PC-9 (cell line): Measurements from ENCODE around the gene RAG1. TPM values are rescaled to one million over a fixed set of nuclear protein-coding genes. Genes with fewer than 3 reads are reported as not detected.

Experiments
- BruUV-seq: library from RNA; stranded (reverse); fragments of 400-500 nt; replicated peaks from 2 replicates; lab custom pipeline; 2021; lab: Mats Ljungman, UMichigan
- CTCF ChIA-PET: fragments of 300-600 bp; sonication (Branson Sonifier 250); formaldehyde crosslinking; loops from one replicate; lab custom pipeline; 2022; ENCODE audit warnings: antibody characterized with exemption; lab: Charles Lee
- POLR2A ChIA-PET: fragments of 300-600 bp; sonication (Branson Sonifier 250); formaldehyde crosslinking; loops from one replicate; lab custom pipeline; 2022; ENCODE audit warnings: antibody characterized with exemption; ENCODE audit not compliant: unreplicated experiment; lab: Charles Lee
- DNase-seq, 2 experiments: peaks; one replicate each; pipeline versions ENCODE4 v3.0.0 to v3.0.0-alpha.2; 2015 to 2022; ENCODE audit warnings: mixed read lengths in 1 of 2
- H2AFZ ChIP-seq: fragments of 200-600 bp; sonication (generic); 2 replicates; pipeline ENCODE4 v1.8.1; 2017; ENCODE audit warnings: antibody characterized with exemption
- H3F3A ChIP-seq: fragments of 200-600 bp; sonication (generic); 2 replicates; pipeline ENCODE4 v1.8.1; 2017; ENCODE audit warnings: antibody characterized with exemption, mild to moderate bottlenecking, low read depth; ENCODE audit not compliant: insufficient read depth
- H3K27ac ChIP-seq: fragments of 200-600 bp; sonication (generic); 2 replicates; pipeline ENCODE4 v1.6.1; 2016; ENCODE audit warnings: mixed run types
- H3K27me3 ChIP-seq: fragments of 200-600 bp; sonication (generic); 2 replicates; pipeline ENCODE4 v1.6.1; 2016; ENCODE audit warnings: low read depth, mixed run types; ENCODE audit not compliant: insufficient read depth
- H3K36me3 ChIP-seq: fragments of 200-600 bp; sonication (generic); 2 replicates; pipeline ENCODE4 v1.6.1; 2016; ENCODE audit warnings: low read depth, mixed run types
- H3K4me1 ChIP-seq: fragments of 200-600 bp; sonication (generic); replicated peaks from 2 replicates; pipeline ENCODE4 v1.6.1; 2016; ENCODE audit warnings: mixed run types; ENCODE audit not compliant: insufficient read depth
- H3K4me2 ChIP-seq: fragments of 200-600 bp; sonication (generic); 2 replicates; pipeline ENCODE4 v1.6.1; 2017; ENCODE audit warnings: mixed run types
- H3K4me3 ChIP-seq: fragments of 200-600 bp; sonication (generic); 2 replicates; pipeline ENCODE4 v1.6.1; 2016; ENCODE audit warnings: mixed run types
- H3K79me2 ChIP-seq: fragments of 200-600 bp; sonication (generic); 2 replicates; pipeline ENCODE4 v1.6.1; 2017; ENCODE audit warnings: low read depth, mixed run types
- H3K9me2 ChIP-seq: fragments of 200-600 bp; sonication (generic); 2 replicates; pipeline ENCODE4 v1.8.1; 2017; ENCODE audit warnings: mild to moderate bottlenecking; ENCODE audit not compliant: insufficient read depth
- H3K9me3 ChIP-seq: fragments of 200-600 bp; sonication (generic); 2 replicates; pipeline ENCODE4 v1.8.1; 2016; ENCODE audit warnings: low read depth; ENCODE audit not compliant: insufficient read depth
- H4K20me1 ChIP-seq: fragments of 200-600 bp; sonication (generic); 2 replicates; pipeline ENCODE4 v1.8.1; 2017; ENCODE audit not compliant: insufficient read depth
- CTCF ChIP-seq: fragments of 200-600 bp; sonication (generic); conservative IDR thresholded peaks from 2 replicates; pipeline ENCODE4 v1.6.1; 2017; ENCODE audit warnings: mixed run types, antibody characterized with exemption, mild to moderate bottlenecking, moderate library complexity
- EZH2 ChIP-seq: fragments of 200-600 bp; sonication (generic); IDR thresholded peaks from 2 replicates; pipeline ENCODE4 v1.8.0; 2017; ENCODE audit warnings: antibody characterized with exemption, low read depth
- intact Hi-C: fragments of 100-400 bp; cut with micrococcal nuclease; formaldehyde crosslinking; loops from one replicate; pipeline ENCODE4 v1.10.0; 2022; ENCODE audit not compliant: unreplicated experiment
- total RNA-seq: library from RNA; stranded (reverse); gene quantifications from 2 replicates; pipeline ENCODE4 v1.2.3, GENCODE V29; 2021

RAG1 gene
- total RNA-seq, 1 experiment from 2014 or later = 0.31 TPM

- no peak for DNase-seq
- H3K9me2 ChIP-seq = no peaks in the 10 kb centered on the region
- ChIA-PET POLR2A (no interaction called here), CTCF (no interaction called here)
- H4K20me1 ChIP-seq = no peaks in the 10 kb centered on the region
- no peaks in the 10 kb centered on the region for H3K36me3 ChIP-seq
- no TSS peak for BruUV-seq
- no peak overlapping the region for H2AFZ ChIP-seq
- no peaks in the 10 kb centered on the region for H3F3A ChIP-seq
- no peak overlapping the region for H3K4me2 ChIP-seq
- no peaks in the 10 kb centered on the region for H3K9me3 ChIP-seq
- H3K27me3 ChIP-seq = peaks cover 15% of the 10 kb centered on the region
- no peaks in the 10 kb centered on the region for H3K79me2 ChIP-seq
- TF ChIP-seq CTCF = no peak
- TF ChIP-seq EZH2 = no peak
- H3K27ac ChIP-seq = no peak overlapping the region
- H3K4me1 ChIP-seq = 0 out of 2 replicates have a peak, but pooled peaks cover 6% of the 10 kb centered on the region
- intact Hi-C loops = no loop called here
- H3K4me3 ChIP-seq = no peak overlapping the region
Observed at GRCh38 chr11:36591433-36591832, 23.6 kb downstream of the RAG1 start.

GRCh38 chr11:36594316-36594989 lies 26.6 kb downstream of the RAG1 start, which contains the start of gene IFTAP:
Gene IFTAP (plus strand): TSS chr11:36594502. CDS start chr11:36610104, 15,602 bp downstream.
- CTCF ChIA-PET = no interaction called here
- TF ChIP-seq EZH2 (no peak), CTCF (no peak)
- intact Hi-C loops = no loop called here

GRCh38 chr11:36596880-36597279 lies 29.1 kb downstream of the RAG1 start:
- Histone ChIP-seq H3K9me2 (no peaks in the 10 kb centered on the region), H3K27ac (no peak overlapping the region), H3K4me1 (0 out of 2 replicates have a peak, but pooled peaks cover 6% of the 10 kb centered on the region), H4K20me1 (no peaks in the 10 kb centered on the region), H3F3A (no peaks in the 10 kb centered on the region), H3K27me3 (no peaks in the 10 kb centered on the region), H3K9me3 (no peaks in the 10 kb centered on the region), H2AFZ (no peak overlapping the region), H3K4me2 (no peak overlapping the region), H3K4me3 (no peak overlapping the region), H3K79me2 (no peaks in the 10 kb centered on the region), H3K36me3 (no peaks in the 10 kb centered on the region)
- no peak for DNase-seq
- ChIA-PET CTCF (no interaction called here), POLR2A (no interaction called here)
- intact Hi-C loops = no loop called here
- BruUV-seq = no TSS peak
- TF ChIP-seq CTCF (no peak), EZH2 (no peak)

More at GRCh38 chr11:36594316-36594989, 26.6 kb downstream of the RAG1 start, which contains the start of gene IFTAP:
- Histone ChIP-seq H4K20me1 (no peaks in the 10 kb centered on the region), H2AFZ (peak within 1 kb of the TSS; percentile 91), H3K4me1 (0 out of 2 replicates have a peak, but pooled peaks cover 6% of the 10 kb centered on the region), H3K4me2 (peak within 1 kb of the TSS; percentile 82), H3K9me3 (no peaks in the 10 kb centered on the region), H3K9me2 (no peaks in the 10 kb centered on the region), H3K36me3 (no peaks in the 10 kb centered on the region), H3K27ac (no peak within 1 kb of the TSS), H3K27me3 (peaks cover 15% of the 10 kb centered on the region), H3K79me2 (no peaks in the 10 kb centered on the region), H3K4me3 (peak within 1 kb of the TSS; percentile 66), H3F3A (no peaks in the 10 kb centered on the region)
- peak; percentile 64 to 88 for DNase-seq
- POLR2A ChIA-PET = interaction anchor here (0.6 to 0.7 kb wide), 3 partner anchors 8 to 30 kb away, joined by 3 to 10 read pairs (median 9); no protein-coding TSS in a partner anchor
- BruUV-seq = TSS peak; percentile 79
